ENCODE data around the gene GPR183. TPM values are rescaled to one million over a fixed set of nuclear protein-coding genes. Genes with fewer than 3 reads are reported as not detected.
A peak's percentile ranks its signal among the peaks of the same experiment; 100 is the strongest.

The GPR183 gene
- total and polyA plus RNA-seq, 10 of the 15 experiments (the other 5 are each of a cell fraction or from before 2014, with no cell fraction given), result 134 to 669 (median 225) TPM

- ChIA-PET CTCF (interaction anchor here (1.3 to 2.4 kb wide), 2 partner anchors 34 kb away, joined by 4 to 6 read pairs; no protein-coding TSS in a partner anchor), RAD21 (ENCODE audit: unreplicated experiment) (interaction anchor here (8.6 kb wide), 1 partner anchor 29 kb away, joined by 126 read pairs; the partner anchor contains the start of gene GPR183), POLR2A (no interaction called here), SMC1A (ENCODE audit: uncharacterized antibody, unreplicated experiment) (interaction anchor here (1.1 to 8.6 kb wide), 9 partner anchors 9 to 62 kb away, joined by 3 to 118 read pairs (median 12); partner anchors contain the start of gene GPR183)
- BruUV-seq (replicated peaks), result no TSS peak
- Histone ChIP-seq H4K20me1 (ENCODE audit: control insufficient read depth, insufficient read depth) (no peaks in the 10 kb centered on the region), H2AFZ (ENCODE audit: control insufficient read depth, low read depth, low read length) (no peak overlapping the region), H3K4me1 (ENCODE audit: control insufficient read depth, insufficient read depth, low read length) (peaks cover 20% of the 10 kb centered on the region), H3K27ac (ENCODE audit: control insufficient read depth, insufficient read depth) (peak overlapping the region; percentile 66), H3K9ac (ENCODE audit: control insufficient read depth, insufficient read depth, low read length) (no peak overlapping the region), H3K27me3 (replicated peaks in 1 of 2; ENCODE audit: control insufficient read depth in 2 of 2, insufficient read depth in 2 of 2, low read length in 1 of 2) (no peaks in the 10 kb centered on the region), H3K36me3 (ENCODE audit: control insufficient read depth in 2 of 2, insufficient read depth in 2 of 2, low read length in 1 of 2) (no peaks in the 10 kb centered on the region; a peak in 2 of 4 replicates), H3K4me3 (no peak overlapping the region), H3K79me2 (ENCODE audit: control insufficient read depth, insufficient read depth, low read length) (peaks cover 3% of the 10 kb centered on the region), H3K9me3 (replicated peaks; ENCODE audit: control insufficient read depth, insufficient read depth, low read length) (no peaks in the 10 kb centered on the region; the same call in 1 of the 3 replicates), H3K4me2 (ENCODE audit: control insufficient read depth, insufficient read depth) (peak overlapping the region; percentile 74)
- no peak for DNase-seq (ENCODE audit: low read depth, low spot score)
- peak; percentile 25 for ATAC-seq
- in situ Hi-C loops (cut with MboI) (no loop called here), intact Hi-C loops (cut with micrococcal nuclease; ENCODE audit: unreplicated experiment) (no loop called here)
- no peak for FAIRE-seq
- WGBS (ENCODE audit: insufficient coverage, insufficient replicate concordance, low lambda C conversion rate, missing lambda C conversion rate), result 93% methylated on average over 9 of the region's 9 CpGs
- TF ChIP-seq WRNIP1 (IDR thresholded peaks at IDR 0.05; ENCODE audit: borderline replicate concordance, low read depth, low read length) (no peak), CHD1 (IDR thresholded peaks at IDR 0.05; ENCODE audit: low read depth, low read length) (no peak), KAT2A (conservative IDR thresholded peaks at IDR 0.05; ENCODE audit: control insufficient read depth, low read depth, low read length) (no peak), MYB (IDR thresholded peaks at IDR 0.05; ENCODE audit: borderline replicate concordance, low read depth, low read length) (no peak), JUND (IDR thresholded peaks at IDR 0.05; ENCODE audit: low read depth, low read length) (no peak), PAX5 (IDR thresholded peaks at IDR 0.05; ENCODE audit: borderline replicate concordance, low read depth, low read length) (no peak), SMAD1 (IDR thresholded peaks at IDR 0.05; ENCODE audit: low read depth, partially characterized antibody) (no peak), EP300 (IDR thresholded peaks at IDR 0.05; ENCODE audit: borderline replicate concordance in 1 of 2, control insufficient read depth in 1 of 2, low read depth in 2 of 2, low read length in 2 of 2) (no peak), RELA (IDR thresholded peaks at IDR 0.05; ENCODE audit: borderline replicate concordance, partially characterized antibody) (no peak), YBX1 (IDR thresholded peaks at IDR 0.05) (no peak), ZBTB40 (IDR thresholded peaks at IDR 0.05; ENCODE audit: borderline replicate concordance) (no peak), MTA3 (IDR thresholded peaks at IDR 0.05; ENCODE audit: borderline replicate concordance, low read length) (no peak)
These were observed 25.3 kb upstream of the GPR183 start for GRCh38 chr13:99332456-99332855.

Measured in GM12878 (cell line).